GM18951 (cell line): Measurements from ENCODE around the gene CHML.

Experiments
- POLR2A ChIP-seq: IDR thresholded peaks from 4 replicates; pipeline ENCODE4 v1.6.1; 2011; ENCODE audit warnings: mild to moderate bottlenecking; ENCODE audit not compliant: insufficient read length, insufficient read depth; ENCODE audit errors: extremely low read depth
- in situ Hi-C: fragments of 300-500 bp; cut with MboI; formaldehyde crosslinking; loops from one replicate; pipeline ENCODE4 v1.12.0; 2022; ENCODE audit warnings: low sequenced_read_pairs, mixed read lengths, inconsistent platforms; ENCODE audit not compliant: unreplicated experiment

CHML gene

GRCh38 chr1:241608379-241609033 lies 31.7 kb downstream of the CHML start:
- TF ChIP-seq POLR2A: no peak
- in situ Hi-C loops: loop anchor here (25.0 kb wide), 1 partner anchor 404 kb away; no protein-coding TSS in a partner anchor

DNA sequence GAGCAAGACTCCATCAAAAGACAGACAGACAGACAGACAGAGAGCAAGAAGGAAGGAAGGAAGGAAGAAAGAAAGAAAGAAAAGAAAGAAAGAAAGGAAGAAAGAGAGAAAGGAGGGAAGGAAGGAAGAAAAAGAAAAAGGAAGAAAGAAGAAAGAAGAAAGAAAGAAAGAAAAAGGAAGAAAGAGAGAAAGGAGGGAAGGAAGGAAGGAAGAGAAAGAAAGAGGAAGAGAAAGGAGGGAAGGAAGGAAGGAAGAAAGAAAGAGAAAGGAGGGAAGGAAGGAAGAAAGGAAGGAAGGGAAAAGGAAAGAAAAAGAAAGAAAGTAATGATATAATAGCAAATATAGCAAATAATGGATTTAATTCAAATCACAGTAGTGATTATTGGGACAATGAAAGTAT lies 32.7 kb downstream of the CHML start:
- in situ Hi-C loops: loop anchor here (25.0 kb wide), 1 partner anchor 405 kb away; no protein-coding TSS in a partner anchor
- TF ChIP-seq POLR2A: no peak

DNA sequence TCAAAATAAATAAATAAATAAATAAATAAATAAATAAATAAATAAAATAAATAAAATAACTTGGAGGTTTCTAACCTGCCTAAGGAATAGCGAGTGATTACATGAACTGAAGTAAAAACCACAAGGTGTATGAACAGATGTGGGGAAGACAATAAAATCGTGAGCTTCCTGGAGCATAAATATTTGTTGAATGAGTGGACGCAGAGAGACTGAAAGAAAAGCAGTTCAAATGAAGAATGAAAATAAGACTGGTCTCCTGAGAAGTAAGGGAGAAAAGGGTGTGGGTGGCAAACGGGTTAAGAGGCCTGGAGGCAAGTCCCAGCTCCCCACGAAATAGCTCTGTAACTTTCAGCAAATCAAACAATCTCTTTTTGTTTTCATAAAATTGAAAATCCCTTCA lies 33.6 kb downstream of the CHML start:
- in situ Hi-C loops: loop anchor here (25.0 kb wide), 1 partner anchor 406 kb away; no protein-coding TSS in a partner anchor
- TF ChIP-seq POLR2A: no peak

DNA sequence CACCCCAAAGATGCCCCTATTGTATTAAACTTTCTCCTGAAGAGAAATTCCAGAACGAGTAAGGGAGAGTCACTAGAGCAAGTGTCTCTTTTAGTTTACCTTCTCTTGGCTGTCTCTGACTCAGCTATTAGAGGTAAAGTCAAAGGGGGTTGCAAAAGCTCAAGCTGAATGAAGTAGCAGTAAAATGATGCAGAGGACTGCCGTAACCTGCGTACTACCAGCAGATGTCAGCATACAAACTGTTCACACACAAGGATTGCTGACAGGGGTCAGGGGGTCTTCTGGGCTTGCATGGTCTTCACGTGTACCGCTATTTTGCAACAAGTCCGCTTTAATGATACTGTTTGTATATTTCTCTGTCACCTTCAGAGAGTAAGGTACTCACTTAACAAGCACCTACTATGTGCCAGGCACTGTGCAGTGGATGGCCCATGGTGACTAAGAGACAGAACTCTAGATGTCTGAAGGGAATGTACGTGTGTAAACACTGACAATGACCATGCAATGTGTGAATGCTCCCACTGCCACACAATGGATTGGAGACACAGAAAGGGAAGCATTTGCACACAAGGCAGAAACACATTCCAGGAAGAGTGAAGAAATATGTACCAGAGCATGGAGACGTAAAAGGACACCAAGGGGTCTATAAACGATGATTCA lies 34.9 kb downstream of the CHML start:
- in situ Hi-C loops: loop anchor here (25.0 kb wide), 1 partner anchor 407 kb away; no protein-coding TSS in a partner anchor
- no peak for TF ChIP-seq POLR2A

DNA sequence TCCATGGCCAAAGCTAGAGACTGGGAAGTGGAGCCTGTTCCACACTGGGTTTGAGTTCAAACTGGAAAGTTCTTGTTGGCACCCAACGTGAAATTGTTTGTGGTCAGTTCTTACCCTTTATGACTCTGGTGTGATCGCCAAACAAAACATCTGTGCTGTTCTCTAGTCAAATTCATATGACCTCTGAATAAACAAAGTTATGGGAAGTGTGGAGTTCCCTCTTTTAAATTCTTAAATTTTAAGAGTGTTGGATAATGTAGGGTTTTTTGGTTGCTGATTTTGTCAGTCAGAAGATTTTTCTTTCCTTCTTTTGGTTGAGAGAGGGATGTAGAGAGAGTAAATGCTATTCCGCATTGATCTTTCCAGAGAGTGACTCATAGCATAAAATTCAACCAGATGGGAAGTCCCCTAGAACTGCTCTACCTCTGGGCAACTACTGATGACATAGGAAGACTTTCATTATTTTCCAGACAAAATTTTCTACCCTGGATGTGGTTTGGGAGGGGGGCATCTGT lies 36.4 kb downstream of the CHML start:
- in situ Hi-C loops: loop anchor here (25.0 kb wide), 1 partner anchor 409 kb away; no protein-coding TSS in a partner anchor

GRCh38 chr1:241600496-241600901 lies 39.7 kb downstream of the CHML start:
- in situ Hi-C loops: loop anchor here (25.0 kb wide), 1 partner anchor 412 kb away; no protein-coding TSS in a partner anchor
- no peak for TF ChIP-seq POLR2A

More for the DNA sequence above, 36.4 kb downstream of the CHML start:
- TF ChIP-seq POLR2A: no peak

- TF ChIP-seq POLR2A: no peak
- in situ Hi-C loops: no loop called here
These were observed 41.9 kb downstream of the CHML start for GRCh38 chr1:241598249-241598648.

GRCh38 chr1:241596633-241597032 lies 43.5 kb downstream of the CHML start:
- no peak for TF ChIP-seq POLR2A
- in situ Hi-C loops: no loop called here

DNA sequence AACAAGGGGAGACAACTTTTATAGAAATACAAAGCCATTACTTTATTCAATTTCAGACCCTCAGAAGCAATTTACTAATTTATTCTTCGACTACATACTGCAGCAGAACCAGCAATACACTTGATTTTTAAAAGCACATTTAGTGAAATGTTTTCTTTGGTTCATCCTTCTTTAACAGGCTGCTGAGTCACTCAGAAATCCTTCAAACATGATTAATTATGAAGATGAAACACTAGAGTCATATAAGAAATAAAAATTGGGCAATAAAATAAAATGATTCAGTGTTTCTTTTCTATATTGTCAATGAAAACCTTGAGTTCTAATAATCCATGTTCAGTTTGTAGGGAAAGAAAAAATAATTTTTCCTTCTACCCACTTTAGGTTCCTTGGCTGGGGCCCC lies 47.0 kb downstream of the CHML start:
- in situ Hi-C loops: no loop called here
- TF ChIP-seq POLR2A: no peak

- no peak for TF ChIP-seq POLR2A
- in situ Hi-C loops: no loop called here
These were observed 47.8 kb downstream of the CHML start for GRCh38 chr1:241592273-241592958.

GRCh38 chr1:241591736-241592135 lies 48.4 kb downstream of the CHML start:
- in situ Hi-C loops: no loop called here
- TF ChIP-seq POLR2A: no peak

DNA sequence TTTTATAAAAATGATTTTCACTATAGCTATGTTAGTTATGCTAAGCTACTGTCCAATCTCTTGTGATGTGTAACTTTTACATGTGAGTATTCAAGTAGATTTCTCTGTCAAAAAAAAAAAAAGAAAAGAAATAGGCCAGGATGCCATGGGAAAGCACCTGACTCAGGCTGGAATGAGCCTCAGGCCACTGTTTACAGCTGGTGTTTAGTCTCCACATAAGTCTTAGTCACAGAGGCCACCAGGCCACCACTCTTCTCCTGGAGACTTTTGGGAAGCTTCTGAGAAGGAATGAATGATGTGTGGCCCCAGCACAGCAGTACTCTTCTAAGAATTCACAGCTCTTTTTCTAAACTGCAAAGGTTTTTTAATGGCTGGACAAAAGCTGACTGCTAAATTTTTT lies 48.9 kb downstream of the CHML start:
- in situ Hi-C loops: no loop called here

DNA sequence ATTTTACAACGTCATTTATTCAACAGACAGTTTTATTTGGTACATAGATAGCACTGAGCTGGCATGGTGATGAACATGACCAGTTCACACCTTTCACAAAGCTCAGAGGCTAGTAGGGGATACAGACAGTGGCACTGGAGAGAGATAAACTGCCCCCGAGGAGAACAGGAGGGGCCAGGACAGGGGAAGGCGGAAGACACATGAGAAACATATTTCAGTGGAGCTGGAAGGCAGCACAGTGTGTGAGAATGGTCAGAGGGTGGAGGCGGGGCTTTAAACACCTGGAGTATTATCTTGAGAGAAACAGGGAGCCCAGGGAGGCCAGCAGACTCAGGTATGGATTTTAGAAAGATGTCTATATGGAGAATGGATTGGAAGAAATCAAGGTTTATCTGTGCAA lies 49.5 kb downstream of the CHML start:
- TF ChIP-seq POLR2A: no peak
- in situ Hi-C loops: no loop called here

More for the DNA sequence above, 48.9 kb downstream of the CHML start:
- no peak for TF ChIP-seq POLR2A
